Measurements from ENCODE around the gene TRIM7.

- peak; percentile 42 for TF ChIP-seq CTCF (conservative IDR thresholded peaks at IDR 0.05; ENCODE audit: low read length)
- TF ChIP-seq EZH2phosphoT487 (IDR thresholded peaks at IDR 0.05; ENCODE audit: borderline replicate concordance): no peak
Observed at GRCh38 chr5:181190711-181191525, 14.1 kb downstream of the TRIM7 start.
